ENCODE measurements around the gene USP47.

The USP47 gene

DNA sequence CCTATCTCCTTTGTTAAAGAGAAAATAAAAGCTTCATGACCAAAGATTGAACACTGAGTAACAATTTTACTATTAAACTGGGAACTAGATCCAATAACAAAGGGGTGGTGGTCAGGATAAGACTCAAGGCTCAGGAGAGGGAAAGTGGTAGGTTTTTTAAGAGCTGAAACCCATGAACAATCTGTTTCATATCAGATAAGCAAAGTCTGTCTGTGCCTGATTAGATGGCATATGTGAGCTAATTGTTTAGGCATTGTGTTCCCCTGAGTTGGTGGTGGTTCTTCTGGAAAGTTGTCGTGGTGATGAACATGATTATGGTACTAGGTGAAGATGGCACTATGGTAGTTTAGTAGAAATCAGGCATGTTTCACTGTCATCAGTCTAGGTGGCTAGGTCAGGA, 24.4 kb downstream of the USP47 start:
- DNase-seq: no peak

DNA sequence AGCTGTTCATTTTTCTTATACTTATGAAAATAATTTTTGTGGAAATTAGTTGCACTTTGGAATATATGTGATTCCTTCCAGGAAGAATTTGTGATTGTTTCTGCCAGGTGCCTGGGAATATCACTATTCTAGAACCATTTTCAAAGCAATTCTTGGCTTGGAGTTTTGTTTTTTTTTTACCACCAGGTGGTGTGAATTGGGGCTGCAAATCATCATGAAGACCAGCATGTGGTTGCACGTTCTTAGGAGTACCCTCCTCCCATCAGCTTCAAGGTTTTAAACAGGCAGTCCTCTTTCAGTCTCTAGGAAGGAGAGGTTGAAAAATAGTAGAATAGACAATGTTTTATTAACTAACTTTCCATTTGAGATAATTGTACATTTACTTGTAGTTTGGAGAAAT, 25.9 kb downstream of the USP47 start:
- DNase-seq: no peak

DNA sequence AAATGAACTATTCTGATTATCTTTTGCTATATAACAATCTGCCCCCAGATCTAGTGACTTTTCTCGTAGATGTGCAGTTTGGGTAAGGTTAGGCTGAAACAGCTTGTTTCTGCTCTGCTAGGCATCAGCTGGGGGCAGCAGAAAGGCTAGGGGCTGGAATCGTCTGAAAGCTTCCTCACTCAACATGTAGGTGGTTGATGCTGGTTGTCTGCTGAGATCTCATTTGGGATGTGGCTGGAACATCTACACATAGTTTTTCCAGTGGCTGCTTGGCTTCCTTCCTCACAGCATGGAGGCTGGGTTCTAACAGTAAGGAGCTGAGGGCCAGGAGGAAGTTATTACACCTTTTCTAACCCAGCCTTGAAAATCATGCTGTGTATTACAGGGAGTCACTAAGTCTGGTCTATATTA, 30.2 kb downstream of the USP47 start:
- no peak for DNase-seq

DNA sequence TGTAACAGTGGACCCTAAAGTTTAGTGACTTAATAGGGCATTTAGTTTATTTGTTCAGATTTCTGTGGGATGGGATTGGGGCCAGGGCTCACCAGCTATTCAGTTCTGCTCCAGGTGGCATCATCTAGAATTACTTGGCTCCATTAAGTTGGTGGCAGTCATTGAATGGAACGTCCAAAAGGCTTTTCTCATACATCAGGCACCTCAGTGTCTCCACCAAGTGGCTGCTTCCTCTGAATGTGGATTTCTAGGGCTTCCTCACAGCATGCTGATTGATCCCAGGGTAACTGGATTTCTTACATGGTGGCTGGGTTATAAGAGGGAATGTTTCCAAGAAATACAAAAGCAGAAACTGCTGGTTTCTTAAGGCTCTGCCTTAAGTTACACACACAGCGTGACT, 34.7 kb downstream of the USP47 start:
- no peak for DNase-seq

DNA sequence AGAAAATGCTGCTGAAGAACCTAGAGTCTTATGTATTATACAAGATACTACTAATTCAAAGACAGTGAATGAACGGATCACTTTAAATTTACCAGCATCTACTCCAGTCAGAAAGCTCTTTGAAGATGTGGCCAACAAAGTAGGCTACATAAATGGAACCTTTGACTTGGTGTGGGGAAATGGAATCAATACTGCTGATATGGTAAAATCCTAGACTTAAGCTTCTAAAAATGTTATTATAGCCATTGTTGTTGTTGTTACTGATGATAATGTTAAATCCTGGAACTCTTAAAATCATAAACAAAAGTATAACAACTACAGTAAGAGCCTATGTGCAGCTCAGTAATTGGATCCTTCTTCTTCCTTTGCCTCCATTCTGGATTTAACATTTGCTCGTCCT, 38.4 kb downstream of the USP47 start:
- no peak for DNase-seq

DNA sequence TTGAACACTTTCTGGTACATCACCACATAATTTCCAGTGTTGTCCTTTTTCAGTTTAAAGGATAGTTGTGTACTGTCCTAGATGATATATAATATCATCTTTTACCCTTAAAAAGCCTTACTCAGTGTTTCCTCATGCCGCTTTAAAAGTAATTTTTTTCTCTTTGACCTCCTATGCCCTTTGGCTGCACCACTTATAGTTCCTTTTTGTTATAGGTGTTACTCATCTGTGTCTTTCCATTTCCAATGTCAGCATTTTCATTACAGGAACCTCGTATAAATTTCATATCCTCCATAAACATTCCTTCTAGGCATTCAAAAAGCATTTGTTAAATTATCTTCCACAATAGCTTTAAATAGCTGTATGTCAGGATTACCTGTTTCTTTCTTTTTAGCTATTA, 40.8 kb downstream of the USP47 start:
- no peak for DNase-seq

DNA sequence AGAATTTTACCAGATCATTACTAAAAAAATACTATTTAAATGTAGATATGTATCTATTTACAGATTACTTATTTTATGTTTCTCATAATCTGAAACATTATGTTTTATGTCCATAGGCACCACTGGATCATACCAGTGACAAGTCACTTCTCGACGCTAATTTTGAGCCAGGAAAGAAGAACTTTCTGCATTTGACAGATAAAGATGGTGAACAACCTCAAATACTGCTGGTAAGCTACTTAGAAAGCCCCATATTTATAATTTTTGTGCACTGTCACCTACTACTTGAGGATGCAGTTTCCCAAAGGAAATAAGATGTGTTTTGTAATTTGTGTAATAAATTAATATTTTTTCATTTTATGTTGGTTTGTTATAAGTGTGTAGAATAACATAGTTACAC, 42.6 kb downstream of the USP47 start:
- no peak for DNase-seq

DNA sequence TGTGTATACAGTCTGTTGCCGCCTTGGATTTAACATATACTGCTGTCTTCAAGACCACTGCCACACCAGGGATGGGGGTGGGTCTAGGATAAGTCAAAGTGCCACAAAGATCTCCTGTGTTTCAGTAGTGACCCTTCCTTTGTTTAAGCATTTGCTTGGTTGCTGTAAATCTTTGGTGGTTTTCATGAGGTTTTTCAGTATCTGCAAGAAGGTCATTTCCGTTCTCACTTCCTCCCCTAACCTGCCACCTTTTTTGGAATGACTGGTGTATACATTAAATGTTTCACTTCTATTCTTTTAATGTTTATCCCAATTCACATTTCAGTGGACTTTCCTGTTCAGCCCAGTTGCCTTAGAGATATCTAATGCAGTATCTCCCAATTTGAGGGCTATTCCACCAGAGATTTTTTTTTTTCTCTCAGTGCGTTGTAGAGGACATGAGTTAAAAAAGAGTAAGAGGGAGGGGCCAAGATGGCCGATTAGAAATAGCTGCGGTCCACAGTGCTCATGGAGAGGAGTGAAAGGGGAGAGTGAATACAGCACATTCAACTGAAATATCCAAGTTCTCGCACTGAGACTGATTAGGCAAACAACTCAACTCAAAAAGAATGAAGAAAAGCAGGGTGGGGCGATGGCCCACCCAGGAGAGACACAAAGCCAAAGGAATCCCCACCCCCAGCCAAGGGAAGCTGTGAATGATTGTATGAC, 43.2 kb downstream of the USP47 start:
- no peak for DNase-seq

DNA sequence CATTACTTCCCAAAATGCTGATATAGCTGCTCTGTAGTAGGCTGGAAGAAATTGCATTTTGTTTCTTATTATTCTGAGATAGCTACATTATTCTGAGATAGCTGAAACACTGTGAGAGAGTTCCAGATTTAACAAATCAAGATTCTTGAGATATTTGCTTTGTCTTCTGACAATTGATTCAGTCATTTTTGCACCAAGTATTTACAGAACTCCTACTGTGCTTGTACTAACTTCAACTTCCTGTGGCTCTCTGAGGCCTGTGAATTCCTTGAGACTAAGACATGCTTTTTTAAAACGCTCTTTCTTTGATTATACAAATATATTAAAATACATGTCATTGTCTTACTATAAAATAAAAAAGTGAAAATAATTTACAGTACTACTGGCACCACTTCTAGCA, 52.7 kb downstream of the USP47 start:
- no peak for DNase-seq

DNA sequence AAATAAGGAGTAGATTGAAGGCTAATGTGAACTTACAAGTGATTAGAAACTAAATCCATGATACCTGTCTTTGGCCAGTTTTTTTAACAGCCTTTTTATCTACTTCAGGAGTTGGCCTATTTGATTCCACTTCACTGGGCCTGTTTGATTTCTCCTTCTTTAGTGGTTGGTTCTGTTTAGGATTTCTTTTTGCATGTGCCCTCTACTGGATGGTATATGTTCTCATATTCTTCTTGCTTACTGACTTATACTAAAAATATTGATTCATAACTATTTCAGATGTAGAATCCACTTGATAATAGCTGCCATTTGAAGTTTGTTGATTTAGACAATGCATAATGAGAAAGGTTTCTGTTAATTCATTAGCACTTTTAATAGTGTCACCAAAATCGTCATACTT, 53.9 kb downstream of the USP47 start:
- DNase-seq: no peak

DNA sequence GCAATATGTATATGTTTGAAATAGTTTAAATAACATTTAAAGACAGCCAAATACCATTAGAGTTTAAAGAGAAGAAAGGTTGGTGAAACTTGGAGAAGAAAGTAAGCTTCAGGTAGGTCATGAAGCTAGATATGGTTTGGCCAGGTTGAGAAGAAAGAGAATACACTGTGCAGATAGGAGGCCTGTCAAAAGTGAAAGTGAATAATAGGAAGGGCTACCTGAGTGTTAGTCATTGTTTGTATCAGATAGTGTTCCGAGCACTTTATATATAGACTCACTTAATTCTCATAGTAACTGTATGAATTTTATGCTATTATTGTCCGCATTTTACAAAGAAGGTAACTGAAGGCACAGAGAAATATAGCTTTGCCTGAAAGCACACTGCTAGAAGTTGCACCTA, 56.9 kb downstream of the USP47 start:
- no peak for DNase-seq

DNA sequence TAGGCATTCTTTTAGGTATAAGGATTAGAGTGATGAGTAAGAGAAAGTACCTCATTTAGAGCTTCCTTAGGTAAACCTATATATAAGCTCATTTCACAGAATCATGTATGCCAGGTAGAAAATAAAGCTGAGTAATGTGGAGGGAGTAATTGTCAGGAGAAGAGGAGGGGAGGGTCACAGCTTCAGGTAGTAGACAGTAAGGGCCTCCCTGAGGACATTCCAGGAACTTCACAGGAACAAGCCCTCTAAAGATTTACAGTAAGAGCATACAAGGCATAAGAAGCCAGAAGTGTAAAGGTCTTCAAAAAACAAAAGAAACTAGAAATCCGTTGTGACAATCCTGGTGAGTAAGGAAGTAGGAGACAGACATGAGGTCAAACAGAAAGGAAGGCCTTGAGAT, 57.6 kb downstream of the USP47 start:
- DNase-seq: no peak

DNA sequence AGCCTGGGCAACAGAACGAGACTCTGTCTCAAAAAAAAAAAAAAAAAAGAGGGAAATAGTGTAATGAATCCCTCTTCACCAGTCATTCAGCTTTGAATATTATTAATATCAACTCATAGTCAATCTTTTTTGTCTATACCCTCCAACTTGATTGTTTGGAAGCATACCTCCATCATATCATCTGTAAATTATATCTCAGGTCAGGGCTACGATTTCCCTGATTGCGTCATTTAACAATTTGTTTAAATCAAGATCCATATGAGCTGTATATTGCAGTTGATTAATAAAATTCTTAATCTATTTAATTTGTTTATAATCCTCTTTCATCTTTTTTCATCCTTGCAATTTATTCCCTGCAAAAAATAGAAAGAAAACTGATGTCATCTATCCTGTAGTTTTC, 60.2 kb downstream of the USP47 start:
- DNase-seq: no peak

DNA sequence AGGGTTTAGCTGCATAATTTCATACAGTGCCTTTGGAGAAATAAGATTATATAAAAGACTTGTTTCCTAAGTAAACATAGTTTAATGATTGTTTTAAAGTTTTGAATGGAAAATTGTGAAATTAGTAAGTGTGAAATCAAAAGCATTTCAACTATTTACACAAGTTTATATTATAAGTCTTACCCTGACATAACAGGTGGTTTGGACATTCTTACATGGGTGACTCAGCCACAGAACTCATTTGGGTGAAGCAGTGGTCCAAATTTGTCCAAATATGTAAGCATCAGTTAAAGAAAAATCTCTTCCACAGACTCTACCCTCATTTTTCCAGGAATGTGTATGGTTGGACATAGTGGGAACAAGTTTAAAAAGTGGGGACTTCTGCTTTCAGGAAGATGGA, 68.0 kb downstream of the USP47 start:
- DNase-seq: no peak

DNA sequence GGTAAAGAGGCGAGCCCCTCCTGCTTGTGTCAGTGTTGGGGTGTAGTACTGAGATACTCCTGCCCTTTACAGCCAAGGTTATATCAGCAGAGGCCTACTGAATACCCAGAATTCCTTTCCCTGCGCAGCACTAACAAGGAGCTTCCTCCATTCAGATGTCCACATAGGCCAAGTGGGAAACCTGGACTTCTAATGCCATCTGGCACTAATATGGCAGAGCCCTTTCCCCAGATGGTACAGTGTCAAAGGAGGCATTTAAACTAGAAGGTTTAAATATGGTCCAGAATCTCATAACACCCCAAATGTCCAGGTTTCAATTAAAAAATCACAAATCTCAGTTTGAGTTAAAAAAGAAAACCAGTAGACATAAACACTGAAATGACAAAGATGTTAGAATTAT, 68.8 kb downstream of the USP47 start:
- DNase-seq: no peak

DNA sequence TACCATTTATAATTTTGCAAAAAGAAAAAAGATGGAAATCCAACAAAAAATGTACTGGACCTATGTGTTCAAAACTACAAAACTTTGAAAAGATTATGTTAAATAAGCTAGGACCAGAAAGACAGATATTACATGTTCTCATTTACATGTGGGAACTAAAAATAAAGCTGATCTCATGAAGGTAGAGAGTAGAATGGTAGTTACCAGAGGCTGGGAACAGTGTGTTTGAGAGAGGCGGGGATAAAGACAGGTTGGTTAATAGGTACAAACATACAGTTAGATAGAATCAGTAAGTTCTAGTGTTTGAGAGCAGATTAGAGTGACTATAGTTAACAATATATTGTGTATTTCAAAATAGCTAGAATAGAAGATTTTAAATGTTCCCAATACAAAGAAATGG, 71.6 kb downstream of the USP47 start:
- DNase-seq: no peak

DNA sequence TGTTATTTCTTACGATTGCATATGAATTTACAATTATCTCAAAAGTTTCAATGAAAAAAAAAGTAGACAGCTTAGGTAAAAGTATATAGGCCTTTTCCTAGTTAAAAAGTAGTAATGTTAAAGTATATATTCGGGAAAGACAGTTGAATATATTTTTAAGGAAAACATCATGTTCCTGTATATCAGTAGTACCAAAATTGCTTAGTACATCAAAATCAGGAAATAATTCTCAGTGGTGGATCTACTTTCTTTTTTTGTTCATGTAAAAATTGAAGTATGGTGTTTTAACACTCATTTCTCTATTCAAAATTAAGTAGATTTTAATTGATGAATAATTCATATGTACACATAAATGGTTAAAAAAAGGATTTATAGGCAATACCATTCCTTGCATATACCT, 73.9 kb downstream of the USP47 start:
- no peak for DNase-seq

DNA sequence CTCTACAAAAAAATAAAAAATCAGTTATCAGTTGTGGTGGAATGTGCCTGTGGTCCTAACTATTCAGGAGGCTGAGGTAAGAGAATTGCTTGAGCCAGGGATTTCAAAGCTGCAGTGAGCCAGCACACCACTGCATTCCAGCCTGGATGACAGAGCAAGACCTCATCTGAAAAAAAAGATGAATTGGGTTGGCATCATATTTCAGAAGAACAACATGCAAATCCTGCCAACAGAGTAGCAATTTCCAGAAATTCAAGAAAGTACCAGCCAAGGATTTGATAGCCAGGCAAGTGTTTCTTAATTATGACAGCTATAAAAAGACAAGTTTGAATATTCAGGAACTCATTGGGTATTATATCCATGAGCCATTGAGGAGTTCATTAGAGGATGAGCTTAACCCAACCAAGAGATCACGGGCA, 75.2 kb downstream of the USP47 start:
- DNase-seq: no peak

DNA sequence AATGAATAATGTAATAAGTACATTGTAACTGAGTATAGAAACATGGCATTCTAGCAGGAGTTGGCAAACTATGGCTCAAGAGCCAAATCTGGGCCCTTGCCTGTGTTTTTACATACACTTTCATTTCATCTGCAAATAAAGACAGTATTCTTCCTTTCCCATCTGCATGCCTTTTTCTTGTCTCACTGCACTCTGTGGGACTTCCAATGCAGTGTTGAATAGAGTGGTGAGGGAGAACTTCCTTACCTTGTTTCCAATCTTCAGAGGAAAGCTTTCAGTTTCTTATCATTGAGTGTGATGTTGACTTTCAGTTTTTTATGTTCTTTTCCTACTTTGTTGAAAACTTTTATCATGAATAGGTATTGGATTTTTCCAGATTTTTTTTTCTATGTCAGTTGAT, 82.1 kb downstream of the USP47 start:
- no peak for DNase-seq

DNA sequence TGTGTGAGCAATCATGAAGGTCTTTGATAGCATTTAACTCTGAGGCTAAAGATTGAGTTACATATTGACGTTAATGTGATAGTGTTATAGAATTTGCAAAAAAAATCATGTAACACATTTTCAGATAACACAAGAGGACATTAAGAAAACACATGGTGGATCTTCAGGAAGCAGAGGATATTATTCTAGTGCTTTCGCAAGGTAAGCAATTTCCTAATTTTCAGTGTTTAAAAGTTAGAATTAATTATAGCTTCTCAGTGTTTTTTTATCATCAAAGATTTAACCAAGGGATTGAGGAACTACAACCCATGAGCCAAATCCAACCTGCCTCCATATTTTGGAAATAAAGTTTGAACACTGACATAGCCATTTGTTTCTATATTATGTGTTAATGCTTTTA, 88.1 kb downstream of the USP47 start:
- DNase-seq: no peak

DNA sequence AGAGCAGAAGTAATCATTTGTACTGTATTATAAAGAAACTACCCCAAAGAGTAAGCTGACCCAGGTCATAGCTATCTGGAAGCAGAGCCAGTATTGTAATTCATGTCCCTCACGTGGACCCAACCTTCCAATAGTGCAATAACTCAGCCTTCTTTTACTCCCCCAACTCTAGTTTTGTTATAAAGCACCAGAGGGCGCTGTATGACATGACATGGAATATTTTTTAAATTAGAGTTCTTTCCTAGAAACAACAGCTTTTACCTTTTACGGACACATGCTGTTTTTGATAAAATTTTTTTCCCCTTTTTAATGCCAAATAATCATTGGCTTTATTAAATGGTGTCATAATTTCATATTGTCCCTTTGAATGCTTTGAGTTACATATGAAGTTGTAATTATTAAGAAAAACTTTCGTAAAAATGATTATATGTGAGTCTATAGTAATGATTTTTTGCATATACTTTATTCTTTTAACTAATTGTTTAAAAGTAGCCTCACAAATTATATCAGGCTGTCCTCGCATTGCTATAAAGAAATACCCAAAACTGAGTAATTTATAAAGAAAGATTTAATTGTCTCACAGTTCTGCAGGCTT, 89.8 kb downstream of the USP47 start:
- DNase-seq: peak; percentile 78

DNA sequence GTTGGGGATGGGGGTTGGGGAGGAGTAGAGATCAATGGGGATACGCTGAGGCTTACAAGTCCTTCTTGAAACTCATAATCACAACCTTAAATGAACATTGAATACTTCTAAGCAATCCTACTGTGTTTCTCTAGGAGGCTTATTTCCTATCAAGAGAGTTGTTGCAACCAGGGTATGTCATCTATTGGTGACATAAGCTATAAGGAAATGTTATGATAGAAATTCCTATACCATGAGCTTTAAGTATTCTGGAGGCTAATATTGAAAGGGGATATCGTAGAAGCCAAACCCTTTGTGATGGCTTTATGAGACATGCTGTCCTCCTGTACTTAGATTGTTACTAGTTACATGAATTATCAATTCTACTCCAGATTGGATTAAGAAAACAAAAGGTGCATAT, 93.8 kb downstream of the USP47 start:
- DNase-seq: no peak

DNA sequence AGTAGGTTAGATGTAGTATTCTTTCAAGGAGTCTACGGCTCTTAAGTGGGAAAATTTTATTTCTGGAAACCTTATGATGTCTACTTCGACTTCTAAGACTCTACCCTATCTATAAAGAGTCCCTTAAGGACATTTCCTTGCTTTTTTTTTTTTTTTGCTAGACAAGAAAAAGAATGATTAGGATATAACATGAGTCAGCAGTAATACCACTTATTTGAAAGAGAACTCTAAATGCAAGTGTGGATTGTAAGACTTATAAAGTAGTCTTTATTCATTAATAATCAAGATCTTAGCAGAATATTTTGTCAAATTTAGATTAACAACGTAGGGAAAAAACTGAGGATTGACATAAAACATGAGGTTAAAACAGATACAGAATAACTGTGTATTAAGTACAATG, 95.7 kb downstream of the USP47 start:
- DNase-seq: no peak

DNA sequence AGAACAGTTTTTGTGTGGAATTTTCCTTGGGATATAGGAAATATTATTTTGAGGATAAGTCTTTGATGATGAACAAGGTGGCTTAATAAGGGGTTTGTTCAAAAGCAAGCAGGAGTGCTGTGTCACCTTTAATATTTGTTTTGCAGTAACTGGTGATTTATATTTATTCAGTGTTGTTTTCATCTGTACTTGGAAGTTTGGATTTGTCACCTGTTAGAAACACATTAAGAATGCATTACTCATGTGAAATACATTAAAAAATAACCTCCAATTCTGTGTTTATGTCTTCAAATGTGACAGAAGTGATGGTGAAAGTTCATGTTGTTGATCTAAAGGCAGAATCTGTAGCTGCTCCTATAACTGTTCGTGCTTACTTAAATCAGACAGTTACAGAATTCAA, 96.2 kb downstream of the USP47 start:
- no peak for DNase-seq

DNA sequence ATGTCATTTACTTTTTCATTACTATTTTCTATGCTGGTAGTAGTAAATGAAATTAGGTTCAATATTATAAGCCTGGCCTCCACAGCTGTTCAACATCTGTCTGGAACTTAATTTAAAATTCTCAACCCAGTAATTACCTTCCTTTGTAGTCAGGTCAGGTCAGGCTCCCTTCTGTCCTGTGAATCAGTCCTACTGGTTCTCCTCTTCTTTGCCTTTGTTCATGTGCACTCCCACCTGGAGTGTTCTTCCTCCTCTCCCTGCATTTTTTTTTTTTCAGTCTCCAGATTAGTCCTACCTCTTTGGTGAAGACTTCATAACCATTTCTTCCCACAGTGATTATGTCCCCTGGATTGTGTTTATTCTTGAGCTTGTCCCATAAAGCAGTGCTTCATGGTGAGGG, 98.8 kb downstream of the USP47 start:
- DNase-seq: peak; percentile 82
